ENCODE results near the gene ATRNL1. TPM values are rescaled to one million over a fixed set of nuclear protein-coding genes. Genes with fewer than 3 reads are reported as not detected.

ATRNL1 gene, protein sequence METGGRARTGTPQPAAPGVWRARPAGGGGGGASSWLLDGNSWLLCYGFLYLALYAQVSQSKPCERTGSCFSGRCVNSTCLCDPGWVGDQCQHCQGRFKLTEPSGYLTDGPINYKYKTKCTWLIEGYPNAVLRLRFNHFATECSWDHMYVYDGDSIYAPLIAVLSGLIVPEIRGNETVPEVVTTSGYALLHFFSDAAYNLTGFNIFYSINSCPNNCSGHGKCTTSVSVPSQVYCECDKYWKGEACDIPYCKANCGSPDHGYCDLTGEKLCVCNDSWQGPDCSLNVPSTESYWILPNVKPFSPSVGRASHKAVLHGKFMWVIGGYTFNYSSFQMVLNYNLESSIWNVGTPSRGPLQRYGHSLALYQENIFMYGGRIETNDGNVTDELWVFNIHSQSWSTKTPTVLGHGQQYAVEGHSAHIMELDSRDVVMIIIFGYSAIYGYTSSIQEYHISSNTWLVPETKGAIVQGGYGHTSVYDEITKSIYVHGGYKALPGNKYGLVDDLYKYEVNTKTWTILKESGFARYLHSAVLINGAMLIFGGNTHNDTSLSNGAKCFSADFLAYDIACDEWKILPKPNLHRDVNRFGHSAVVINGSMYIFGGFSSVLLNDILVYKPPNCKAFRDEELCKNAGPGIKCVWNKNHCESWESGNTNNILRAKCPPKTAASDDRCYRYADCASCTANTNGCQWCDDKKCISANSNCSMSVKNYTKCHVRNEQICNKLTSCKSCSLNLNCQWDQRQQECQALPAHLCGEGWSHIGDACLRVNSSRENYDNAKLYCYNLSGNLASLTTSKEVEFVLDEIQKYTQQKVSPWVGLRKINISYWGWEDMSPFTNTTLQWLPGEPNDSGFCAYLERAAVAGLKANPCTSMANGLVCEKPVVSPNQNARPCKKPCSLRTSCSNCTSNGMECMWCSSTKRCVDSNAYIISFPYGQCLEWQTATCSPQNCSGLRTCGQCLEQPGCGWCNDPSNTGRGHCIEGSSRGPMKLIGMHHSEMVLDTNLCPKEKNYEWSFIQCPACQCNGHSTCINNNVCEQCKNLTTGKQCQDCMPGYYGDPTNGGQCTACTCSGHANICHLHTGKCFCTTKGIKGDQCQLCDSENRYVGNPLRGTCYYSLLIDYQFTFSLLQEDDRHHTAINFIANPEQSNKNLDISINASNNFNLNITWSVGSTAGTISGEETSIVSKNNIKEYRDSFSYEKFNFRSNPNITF (N-terminal part only)
- 1 to 10 TPM in 1 of 4 donors, under 1 TPM in 3; 0.34 to 1.1 (median 0.55) TPM for total RNA-seq

DNA sequence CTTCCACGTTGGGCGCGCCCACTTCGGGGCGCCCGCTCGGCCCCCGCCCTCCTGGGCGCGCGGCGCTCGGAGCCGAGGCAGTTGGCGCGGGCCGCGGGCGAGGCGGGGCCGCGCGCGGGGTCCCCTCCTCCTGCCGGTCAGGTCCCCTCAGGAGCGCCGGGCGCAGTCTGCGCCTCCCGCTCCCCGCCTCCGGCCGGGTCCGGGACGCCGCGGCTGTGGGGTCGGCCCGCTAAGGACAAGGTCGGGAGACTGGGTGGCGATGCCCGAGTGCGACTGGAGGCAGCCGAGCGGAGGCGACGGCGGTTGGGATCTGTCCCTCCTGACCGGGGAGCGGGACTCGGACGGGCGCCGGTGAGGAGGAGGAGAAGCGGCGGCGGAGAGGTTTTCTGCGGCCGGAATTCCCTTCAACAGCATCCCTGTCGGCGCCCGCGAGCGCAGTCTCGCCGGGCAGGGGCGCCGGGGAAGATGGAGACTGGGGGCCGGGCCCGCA, at the start of gene ATRNL1:
ATRNL1 (plus strand) TSS at position 80 of the 490 bp plus-strand sequence; CDS start at position 466, 386 bp downstream.
- no peak for DNase-seq (ENCODE audit: low spot score in 2 of 2)
- TF ChIP-seq POLR2A (IDR thresholded peaks at IDR 0.05) (no peak), CTCF (IDR thresholded peaks at IDR 0.05) (no peak)
- 0 to 4% methylated on average over 15 to 33 of the region's 70 CpGs for WGBS, 2 donors
- peak within 1 kb of the TSS; percentile 45 for H3K4me3 ChIP-seq (ENCODE audit: low read depth, poor library complexity, severe bottlenecking)
- intact Hi-C loops (cut with DNase I; ENCODE audit: low total_unique reads), result no loop called here

DNA sequence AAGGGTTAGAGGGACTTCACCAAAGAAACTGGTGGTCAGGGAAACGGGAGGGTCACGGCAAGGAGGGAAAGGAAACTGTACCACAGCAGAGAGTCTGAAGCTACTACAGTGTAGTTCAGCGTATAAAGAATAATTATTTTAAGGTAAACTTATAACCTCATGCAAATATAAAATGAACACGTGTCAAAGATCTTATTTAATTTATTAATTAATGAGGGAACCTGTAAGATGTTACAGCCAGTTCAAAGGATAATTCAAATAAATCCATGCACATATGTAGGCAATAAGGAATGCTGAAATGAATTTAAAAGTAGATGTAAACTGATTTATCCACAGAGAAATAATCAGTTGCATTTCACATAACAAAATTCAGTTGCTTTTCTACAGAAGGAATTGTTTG, 49.4 kb upstream of the ATRNL1 start:
- H3K4me3 ChIP-seq (ENCODE audit: low read depth, poor library complexity, severe bottlenecking), result no peak overlapping the region
- DNase-seq (ENCODE audit: low spot score in 2 of 2), result no peak
- WGBS, 2 donors, result 78 to 92% methylated on average over 4 of the region's 4 CpGs
- intact Hi-C loops (cut with DNase I; ENCODE audit: low total_unique reads), result no loop called here
- TF ChIP-seq CTCF (IDR thresholded peaks at IDR 0.05) (no peak), POLR2A (IDR thresholded peaks at IDR 0.05) (no peak)

- no peak overlapping the region for H3K4me3 ChIP-seq (ENCODE audit: low read depth, poor library complexity, severe bottlenecking)
- WGBS, 2 donors, result 97 to 100% methylated on average over 1 of the region's 1 CpG
- intact Hi-C loops (cut with DNase I; ENCODE audit: low total_unique reads), result no loop called here
- no peak for TF ChIP-seq POLR2A (IDR thresholded peaks at IDR 0.05)
- TF ChIP-seq CTCF (IDR thresholded peaks at IDR 0.05), result no peak
- DNase-seq (ENCODE audit: low spot score in 2 of 2), result no peak
Measured at GRCh38 chr10:115044891-115045290, 48.3 kb upstream of the ATRNL1 start.

GRCh38 chr10:115045499-115045898, 47.7 kb upstream of the ATRNL1 start:
- no peak overlapping the region for H3K4me3 ChIP-seq (ENCODE audit: low read depth, poor library complexity, severe bottlenecking)
- intact Hi-C loops (cut with DNase I; ENCODE audit: low total_unique reads), result no loop called here
- no peak for DNase-seq (ENCODE audit: low spot score in 2 of 2)
- TF ChIP-seq POLR2A (IDR thresholded peaks at IDR 0.05) (no peak), CTCF (IDR thresholded peaks at IDR 0.05) (no peak)
- 56 to 82% methylated on average over 1 of the region's 1 CpG for WGBS, 2 donors

- no peak for DNase-seq (ENCODE audit: low spot score in 2 of 2)
- intact Hi-C loops (cut with DNase I; ENCODE audit: low total_unique reads), result no loop called here
- no peak for TF ChIP-seq POLR2A (IDR thresholded peaks at IDR 0.05)
- no peak for TF ChIP-seq CTCF (IDR thresholded peaks at IDR 0.05)
- H3K4me3 ChIP-seq (ENCODE audit: low read depth, poor library complexity, severe bottlenecking), result no peak overlapping the region
- 86 to 88% methylated on average over 1 of the region's 1 CpG for WGBS, 2 donors
Measured at GRCh38 chr10:115046686-115047236, 46.4 kb upstream of the ATRNL1 start.
